ENCODE data around the gene WDR70. TPM values are rescaled to one million over a fixed set of nuclear protein-coding genes. Genes with fewer than 3 reads are reported as not detected.

The WDR70 gene
- total and polyA plus RNA-seq, 12 donors = 9.2 to 26.0 (median 18.4) TPM

DNA sequence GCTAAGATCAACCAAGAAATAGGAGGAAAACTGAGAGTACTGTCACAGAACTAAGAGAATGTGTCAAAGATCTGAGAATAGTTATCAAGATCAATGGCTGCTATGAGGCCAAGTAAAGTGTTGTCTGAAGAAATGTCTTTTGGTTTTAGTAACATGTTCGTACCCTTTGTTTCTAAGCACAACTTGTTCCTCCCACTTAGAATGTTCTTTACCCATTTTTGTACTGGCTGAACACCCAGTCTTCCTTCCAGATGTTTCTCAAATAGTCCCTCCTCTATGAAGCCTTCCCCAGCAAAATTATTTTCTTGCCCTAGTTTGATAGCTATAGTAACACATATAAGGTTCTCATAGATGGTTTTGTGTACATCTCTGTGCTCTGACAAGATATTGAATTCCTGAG, 191.5 kb downstream of the WDR70 start:
- Histone ChIP-seq H3K4me3 (no peak overlapping the region), H3K9me3 (no peaks in the 10 kb centered on the region), H3K36me3 (no peaks in the 10 kb centered on the region), H3K27me3 (no peaks in the 10 kb centered on the region), H3K27ac (no peak overlapping the region), H3K4me1 (no peaks in the 10 kb centered on the region)
- ATAC-seq (peak in 1 of 8 donors; percentile 19), DNase-seq (no peak)
- 93 to 100% methylated on average over 1 of the region's 1 CpG for WGBS, 2 donors
- TF ChIP-seq CTCF (IDR thresholded peaks at IDR 0.05) = no peak
- intact Hi-C loops (cut with DNase I) = no loop called here

GRCh38 chr5:37571985-37572384, 192.9 kb downstream of the WDR70 start:
- intact Hi-C loops (cut with DNase I) = no loop called here
- H3K4me1 ChIP-seq = no peaks in the 10 kb centered on the region
- no peaks in the 10 kb centered on the region for H3K27me3 ChIP-seq
- 84 to 88% methylated on average over 2 of the region's 2 CpGs for WGBS, 2 donors
- no peak for TF ChIP-seq CTCF (IDR thresholded peaks at IDR 0.05)
- no peak for ATAC-seq
- no peak overlapping the region for H3K4me3 ChIP-seq
- H3K9me3 ChIP-seq = no peaks in the 10 kb centered on the region
- DNase-seq = no peak
- no peaks in the 10 kb centered on the region for H3K36me3 ChIP-seq
- no peak overlapping the region for H3K27ac ChIP-seq

GRCh38 chr5:37575541-37576489, 196.7 kb downstream of the WDR70 start:
- Histone ChIP-seq H3K27me3 (no peaks in the 10 kb centered on the region), H3K9me3 (no peaks in the 10 kb centered on the region), H3K4me1 (peaks cover 0 to 9% (median 0%) of the 10 kb centered on the region in 9 donors), H3K36me3 (no peaks in the 10 kb centered on the region), H3K27ac (no peak overlapping the region), H3K4me3 (no peak overlapping the region)
- 86 to 91% methylated on average over 8 of the region's 8 CpGs for WGBS, 2 donors
- no peak for ATAC-seq
- no peak for TF ChIP-seq CTCF (IDR thresholded peaks at IDR 0.05)
- intact Hi-C loops (cut with DNase I) = no loop called here
- no peak for DNase-seq

GRCh38 chr5:37576552-37576951, 197.4 kb downstream of the WDR70 start:
- Histone ChIP-seq H3K27me3 (no peaks in the 10 kb centered on the region), H3K27ac (no peak overlapping the region), H3K36me3 (no peaks in the 10 kb centered on the region), H3K4me3 (no peak overlapping the region), H3K9me3 (no peaks in the 10 kb centered on the region), H3K4me1 (peaks cover 0 to 9% (median 0%) of the 10 kb centered on the region in 9 donors)
- ATAC-seq (no peak), DNase-seq (no peak)
- TF ChIP-seq CTCF (IDR thresholded peaks at IDR 0.05) = no peak
- WGBS, 2 donors = 93 to 95% methylated on average over 3 of the region's 3 CpGs
- intact Hi-C loops (cut with DNase I) = no loop called here
